Measurements from ENCODE around the gene PLTP. TPM values are rescaled to one million over a fixed set of nuclear protein-coding genes. Genes with fewer than 3 reads are reported as not detected.

Gene PLTP
- total RNA-seq, 1 donor from 2014 or later: 29.6 TPM

DNA sequence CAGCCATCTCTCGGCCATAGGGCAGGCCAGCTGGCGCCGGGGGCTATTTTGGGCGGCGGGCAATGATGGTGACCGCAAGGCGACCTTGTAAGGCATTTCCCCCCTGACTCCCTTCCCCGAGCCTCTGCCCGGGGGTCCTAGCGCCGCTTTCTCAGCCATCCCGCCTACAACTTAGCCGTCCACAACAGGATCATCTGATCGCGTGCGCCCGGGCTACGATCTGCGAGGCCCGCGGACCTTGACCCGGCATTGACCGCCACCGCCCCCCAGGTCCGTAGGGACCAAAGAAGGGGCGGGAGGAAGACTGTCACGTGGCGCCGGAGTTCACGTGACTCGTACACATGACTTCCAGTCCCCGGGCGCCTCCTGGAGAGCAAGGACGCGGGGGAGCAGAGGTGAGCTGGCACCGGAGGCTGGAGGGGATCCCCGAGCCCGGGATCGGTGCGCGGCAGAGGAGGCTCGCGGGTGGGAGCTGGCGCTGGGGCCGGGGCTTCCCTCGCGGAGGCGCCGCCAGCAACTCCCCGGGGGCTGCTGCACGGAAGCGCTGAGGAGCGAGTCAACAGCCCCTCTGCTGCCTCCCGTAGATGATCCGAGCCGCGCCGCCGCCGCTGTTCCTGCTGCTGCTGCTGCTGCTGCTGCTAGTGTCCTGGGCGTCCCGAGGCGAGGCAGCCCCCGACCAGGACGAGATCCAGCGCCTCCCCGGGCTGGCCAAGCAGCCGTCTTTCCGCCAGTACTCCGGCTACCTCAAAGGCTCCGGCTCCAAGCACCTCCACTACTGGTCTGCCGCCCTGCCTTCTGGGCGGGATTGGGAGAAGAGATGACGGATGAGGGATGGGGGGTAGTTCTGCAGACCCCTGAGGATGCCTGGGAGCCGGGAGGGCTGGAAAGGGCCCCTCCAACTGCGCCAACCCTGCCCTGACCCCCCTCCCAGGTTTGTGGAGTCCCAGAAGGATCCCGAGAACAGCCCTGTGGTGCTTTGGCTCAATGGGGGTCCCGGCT is 20.7 kb downstream of the PLTP start, which contains the start of the genes CTSA and NEURL2:
Gene CTSA, plus strand, starts transcription at position 351 of the 999 bp plus-strand sequence. Its CDS starts 234 bp downstream, at position 585.
Gene NEURL2, minus strand, starts transcription at position 224 of the 999 bp plus-strand sequence. Its CDS starts 217 bp downstream, at position 7.
- H3K36me3 Mint-ChIP-seq (ENCODE audit: insufficient read depth): peaks cover 5% of the 10 kb centered on the region
- no peak for TF ChIP-seq CTCF (IDR thresholded peaks at IDR 0.05; ENCODE audit: unreplicated experiment)
- no peaks in the 10 kb centered on the region for H3K27me3 Mint-ChIP-seq
- peak within 1 kb of the TSS; percentile 97 for H3K27ac Mint-ChIP-seq
- no peaks in the 10 kb centered on the region for H3K9me3 Mint-ChIP-seq (ENCODE audit: low read depth)
- peaks cover 8% of the 10 kb centered on the region for H3K4me1 Mint-ChIP-seq (ENCODE audit: low read depth)
- H3K4me3 Mint-ChIP-seq (ENCODE audit: low read depth): peak within 1 kb of the TSS; percentile 86
- peak; percentile 86 for DNase-seq (ENCODE audit: low spot score, unreplicated experiment)

DNA sequence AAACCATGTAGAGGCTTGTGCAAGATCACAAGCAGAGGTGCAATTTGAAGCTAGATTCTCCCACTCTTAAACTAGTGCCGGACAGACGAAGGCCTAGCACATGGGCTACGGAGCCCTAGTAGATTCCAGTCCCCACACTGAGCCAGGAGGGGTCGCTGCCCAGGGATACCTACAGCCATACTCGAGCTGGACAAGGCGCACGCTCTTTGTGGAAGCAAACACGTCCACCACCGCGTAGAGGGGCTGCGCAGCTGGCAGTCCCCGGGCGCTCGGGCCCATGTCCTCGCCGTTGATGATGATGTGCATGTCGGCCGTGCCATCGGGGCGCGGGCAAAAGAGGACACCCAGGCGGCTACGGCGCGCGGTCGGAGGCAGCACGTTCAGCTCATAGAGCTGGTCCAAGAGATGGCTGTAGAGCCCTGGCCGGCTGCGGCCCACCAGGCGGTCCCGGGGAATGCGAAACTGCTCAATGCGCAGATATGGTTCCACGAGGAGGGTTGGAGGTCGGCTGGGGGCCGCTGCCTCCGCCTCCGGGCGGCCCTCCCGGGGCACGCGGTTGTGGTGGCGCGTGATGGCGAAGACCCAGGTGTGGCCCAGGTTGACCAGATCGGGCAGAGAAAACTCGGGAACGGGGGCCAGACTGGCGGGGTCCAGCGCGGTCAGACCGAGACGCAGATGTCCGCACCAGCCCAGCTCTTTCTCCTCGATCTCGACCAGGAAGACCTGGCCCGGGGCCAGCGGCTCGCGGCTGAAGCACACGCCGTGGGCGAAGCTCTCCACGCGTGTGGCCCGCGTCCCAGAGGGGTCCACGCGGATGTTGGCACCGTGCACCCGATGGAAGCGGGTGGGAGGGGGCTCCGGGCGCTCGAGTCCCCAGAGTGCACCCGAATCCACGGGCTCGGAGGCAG is 21.6 kb downstream of the PLTP start:
- Mint-ChIP-seq H3K9me3 (ENCODE audit: low read depth) (no peaks in the 10 kb centered on the region), H3K27ac (peak overlapping the region; percentile 97), H3K27me3 (no peaks in the 10 kb centered on the region), H3K4me1 (ENCODE audit: low read depth) (peaks cover 8% of the 10 kb centered on the region), H3K4me3 (ENCODE audit: low read depth) (peak overlapping the region; percentile 86), H3K36me3 (ENCODE audit: insufficient read depth) (peaks cover 5% of the 10 kb centered on the region)
- peak; percentile 69 for DNase-seq (ENCODE audit: low spot score, unreplicated experiment)
- peak; percentile 77 for TF ChIP-seq CTCF (IDR thresholded peaks at IDR 0.05; ENCODE audit: unreplicated experiment)

- H3K27ac Mint-ChIP-seq: no peak overlapping the region
- no peaks in the 10 kb centered on the region for H3K27me3 Mint-ChIP-seq
- DNase-seq (ENCODE audit: low spot score, unreplicated experiment): no peak
- H3K36me3 Mint-ChIP-seq (ENCODE audit: insufficient read depth): peaks cover 3% of the 10 kb centered on the region
- peaks cover 8% of the 10 kb centered on the region for H3K4me1 Mint-ChIP-seq (ENCODE audit: low read depth)
- H3K9me3 Mint-ChIP-seq (ENCODE audit: low read depth): no peaks in the 10 kb centered on the region
- no peak for TF ChIP-seq CTCF (IDR thresholded peaks at IDR 0.05; ENCODE audit: unreplicated experiment)
- H3K4me3 Mint-ChIP-seq (ENCODE audit: low read depth): no peak overlapping the region
These were observed 23.3 kb downstream of the PLTP start for GRCh38 chr20:45888681-45889080.

- H3K4me1 Mint-ChIP-seq (ENCODE audit: low read depth): peaks cover 7% of the 10 kb centered on the region
- H3K9me3 Mint-ChIP-seq (ENCODE audit: low read depth): no peaks in the 10 kb centered on the region
- H3K4me3 Mint-ChIP-seq (ENCODE audit: low read depth): no peak within 1 kb of the TSS
- no peak for DNase-seq (ENCODE audit: low spot score, unreplicated experiment)
- no peak within 1 kb of the TSS for H3K27ac Mint-ChIP-seq
- peaks cover 7% of the 10 kb centered on the region for H3K36me3 Mint-ChIP-seq (ENCODE audit: insufficient read depth)
- H3K27me3 Mint-ChIP-seq: no peaks in the 10 kb centered on the region
- TF ChIP-seq CTCF (IDR thresholded peaks at IDR 0.05; ENCODE audit: unreplicated experiment): no peak
These were observed 24.6 kb downstream of the PLTP start, which contains the start of gene SPATA25 for GRCh38 chr20:45887346-45887715. TSS of gene SPATA25 (minus strand) at chr20:45887622. CDS start at chr20:45887590, 32 bp downstream.

Data from progenitor cell of endocrine pancreas (in vitro differentiated cells).